HCT116 (cell line): ENCODE measurements around the gene DPP10.

ENCODE experiments used
- CBX3 ChIP-seq: IDR thresholded peaks from 2 replicates; pipeline ENCODE4 v1.6.1; 2012; ENCODE audit warnings: low read depth
- CEBPB ChIP-seq: IDR thresholded peaks from 2 replicates; pipeline ENCODE4 v1.6.1; 2012; ENCODE audit warnings: low read depth
- EGR1 ChIP-seq: IDR thresholded peaks from 2 replicates; pipeline ENCODE4 v1.6.1; 2012; ENCODE audit warnings: low read depth
- FOSL1 ChIP-seq: IDR thresholded peaks from 2 replicates; pipeline ENCODE4 v1.6.1; 2012; ENCODE audit warnings: low read depth
- POLR2A ChIP-seq: IDR thresholded peaks from 2 replicates; pipeline ENCODE4 v1.7.0; 2011; ENCODE audit warnings: borderline replicate concordance; ENCODE audit not compliant: insufficient read depth, insufficient read length; ENCODE audit errors: extremely low read depth
- POLR2AphosphoS5 ChIP-seq: IDR thresholded peaks from 2 replicates; pipeline ENCODE4 v1.6.1; 2011; ENCODE audit warnings: mild to moderate bottlenecking, low read depth, low read length, moderate library complexity
- RAD21 ChIP-seq: IDR thresholded peaks from 2 replicates; pipeline ENCODE4 v1.6.1; 2012; ENCODE audit warnings: low read depth, mild to moderate bottlenecking
- SIN3A ChIP-seq: IDR thresholded peaks from 2 replicates; pipeline ENCODE4 v1.6.1; 2012; ENCODE audit warnings: low read depth
- SP1 ChIP-seq: IDR thresholded peaks from 2 replicates; pipeline ENCODE4 v1.6.1; 2012; ENCODE audit warnings: low read depth
- YY1 ChIP-seq: IDR thresholded peaks from 2 replicates; pipeline ENCODE4 v1.6.1; 2011; ENCODE audit warnings: low read length, low read depth, moderate library complexity, mild to moderate bottlenecking; ENCODE audit not compliant: insufficient replicate concordance; ENCODE audit errors: extremely low read depth
- ZFX ChIP-seq: fragments of 450-650 bp; IDR thresholded peaks from 2 replicates; pipeline ENCODE4 v1.6.1; 2017
- TF ChIP-seq, protein P1 (sequence below), 3 experiments: fragments of 200-600 bp in 1 of 3; sonication (generic) in 1 of 3; IDR thresholded peaks in 2 of 3; conservative IDR thresholded peaks in 1 of 3; 2 replicates each; pipeline ENCODE4 v1.5.1; 2012 to 2017; ENCODE audit warnings: low read depth in 2 of 3, low read length in 2 of 3, antibody characterized with exemption in 1 of 3, borderline replicate concordance in 1 of 3, control low read depth in 1 of 3, mild to moderate bottlenecking in 1 of 3, mixed read lengths in 1 of 3, mixed run types in 1 of 3, moderate library complexity in 1 of 3; ENCODE audit not compliant: insufficient read depth in 1 of 3
- TF ChIP-seq, protein P2 (sequence below): IDR thresholded peaks from 2 replicates; pipeline ENCODE4 v1.6.1; 2012; ENCODE audit warnings: low read depth
- TF ChIP-seq, protein P3 (sequence below): IDR thresholded peaks from 2 replicates; pipeline ENCODE4 v1.6.1; 2011; ENCODE audit warnings: mild to moderate bottlenecking, low read length, moderate library complexity; ENCODE audit not compliant: insufficient replicate concordance; ENCODE audit errors: extremely low read depth

DNA sequence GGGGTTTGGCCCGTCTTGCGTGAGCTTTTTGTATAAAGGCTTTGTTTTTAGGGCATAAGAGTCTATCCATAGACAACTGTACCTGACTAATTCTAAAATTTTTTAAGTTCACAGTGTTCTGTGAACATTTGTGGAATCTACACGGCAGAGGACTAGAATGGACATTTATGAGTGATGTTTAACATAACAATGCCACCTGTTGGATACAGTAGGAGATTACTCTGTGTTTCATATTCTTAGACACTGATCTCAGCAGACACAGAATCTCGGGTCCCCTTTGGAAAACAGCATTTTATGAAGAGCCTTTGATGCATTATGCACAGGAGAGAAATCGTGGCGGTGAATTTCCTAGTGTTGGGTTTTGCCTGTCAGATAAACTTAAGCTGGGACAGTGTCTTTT, 752.2 kb downstream of the DPP10 start:
- TF ChIP-seq POLR2A (no peak), YY1 (no peak), SP1 (no peak), POLR2AphosphoS5 (no peak), CBX3 (no peak), SIN3A (no peak), ZFX (no peak), EGR1 (no peak), CEBPB (no peak), RAD21 (no peak), FOSL1 (no peak)
- TF ChIP-seq, protein P1, sequence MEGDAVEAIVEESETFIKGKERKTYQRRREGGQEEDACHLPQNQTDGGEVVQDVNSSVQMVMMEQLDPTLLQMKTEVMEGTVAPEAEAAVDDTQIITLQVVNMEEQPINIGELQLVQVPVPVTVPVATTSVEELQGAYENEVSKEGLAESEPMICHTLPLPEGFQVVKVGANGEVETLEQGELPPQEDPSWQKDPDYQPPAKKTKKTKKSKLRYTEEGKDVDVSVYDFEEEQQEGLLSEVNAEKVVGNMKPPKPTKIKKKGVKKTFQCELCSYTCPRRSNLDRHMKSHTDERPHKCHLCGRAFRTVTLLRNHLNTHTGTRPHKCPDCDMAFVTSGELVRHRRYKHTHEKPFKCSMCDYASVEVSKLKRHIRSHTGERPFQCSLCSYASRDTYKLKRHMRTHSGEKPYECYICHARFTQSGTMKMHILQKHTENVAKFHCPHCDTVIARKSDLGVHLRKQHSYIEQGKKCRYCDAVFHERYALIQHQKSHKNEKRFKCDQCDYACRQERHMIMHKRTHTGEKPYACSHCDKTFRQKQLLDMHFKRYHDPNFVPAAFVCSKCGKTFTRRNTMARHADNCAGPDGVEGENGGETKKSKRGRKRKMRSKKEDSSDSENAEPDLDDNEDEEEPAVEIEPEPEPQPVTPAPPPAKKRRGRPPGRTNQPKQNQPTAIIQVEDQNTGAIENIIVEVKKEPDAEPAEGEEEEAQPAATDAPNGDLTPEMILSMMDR (IDR thresholded peaks at IDR 0.05 in 2 of 3, conservative IDR thresholded peaks at IDR 0.05 in 1 of 3; ENCODE audit: borderline replicate concordance in 1 of 3, insufficient read depth in 1 of 3, low read depth in 2 of 3, low read length in 2 of 3), result no peak
- TF ChIP-seq, protein P2, sequence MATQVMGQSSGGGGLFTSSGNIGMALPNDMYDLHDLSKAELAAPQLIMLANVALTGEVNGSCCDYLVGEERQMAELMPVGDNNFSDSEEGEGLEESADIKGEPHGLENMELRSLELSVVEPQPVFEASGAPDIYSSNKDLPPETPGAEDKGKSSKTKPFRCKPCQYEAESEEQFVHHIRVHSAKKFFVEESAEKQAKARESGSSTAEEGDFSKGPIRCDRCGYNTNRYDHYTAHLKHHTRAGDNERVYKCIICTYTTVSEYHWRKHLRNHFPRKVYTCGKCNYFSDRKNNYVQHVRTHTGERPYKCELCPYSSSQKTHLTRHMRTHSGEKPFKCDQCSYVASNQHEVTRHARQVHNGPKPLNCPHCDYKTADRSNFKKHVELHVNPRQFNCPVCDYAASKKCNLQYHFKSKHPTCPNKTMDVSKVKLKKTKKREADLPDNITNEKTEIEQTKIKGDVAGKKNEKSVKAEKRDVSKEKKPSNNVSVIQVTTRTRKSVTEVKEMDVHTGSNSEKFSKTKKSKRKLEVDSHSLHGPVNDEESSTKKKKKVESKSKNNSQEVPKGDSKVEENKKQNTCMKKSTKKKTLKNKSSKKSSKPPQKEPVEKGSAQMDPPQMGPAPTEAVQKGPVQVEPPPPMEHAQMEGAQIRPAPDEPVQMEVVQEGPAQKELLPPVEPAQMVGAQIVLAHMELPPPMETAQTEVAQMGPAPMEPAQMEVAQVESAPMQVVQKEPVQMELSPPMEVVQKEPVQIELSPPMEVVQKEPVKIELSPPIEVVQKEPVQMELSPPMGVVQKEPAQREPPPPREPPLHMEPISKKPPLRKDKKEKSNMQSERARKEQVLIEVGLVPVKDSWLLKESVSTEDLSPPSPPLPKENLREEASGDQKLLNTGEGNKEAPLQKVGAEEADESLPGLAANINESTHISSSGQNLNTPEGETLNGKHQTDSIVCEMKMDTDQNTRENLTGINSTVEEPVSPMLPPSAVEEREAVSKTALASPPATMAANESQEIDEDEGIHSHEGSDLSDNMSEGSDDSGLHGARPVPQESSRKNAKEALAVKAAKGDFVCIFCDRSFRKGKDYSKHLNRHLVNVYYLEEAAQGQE, result no peak
- TF ChIP-seq, protein P3, sequence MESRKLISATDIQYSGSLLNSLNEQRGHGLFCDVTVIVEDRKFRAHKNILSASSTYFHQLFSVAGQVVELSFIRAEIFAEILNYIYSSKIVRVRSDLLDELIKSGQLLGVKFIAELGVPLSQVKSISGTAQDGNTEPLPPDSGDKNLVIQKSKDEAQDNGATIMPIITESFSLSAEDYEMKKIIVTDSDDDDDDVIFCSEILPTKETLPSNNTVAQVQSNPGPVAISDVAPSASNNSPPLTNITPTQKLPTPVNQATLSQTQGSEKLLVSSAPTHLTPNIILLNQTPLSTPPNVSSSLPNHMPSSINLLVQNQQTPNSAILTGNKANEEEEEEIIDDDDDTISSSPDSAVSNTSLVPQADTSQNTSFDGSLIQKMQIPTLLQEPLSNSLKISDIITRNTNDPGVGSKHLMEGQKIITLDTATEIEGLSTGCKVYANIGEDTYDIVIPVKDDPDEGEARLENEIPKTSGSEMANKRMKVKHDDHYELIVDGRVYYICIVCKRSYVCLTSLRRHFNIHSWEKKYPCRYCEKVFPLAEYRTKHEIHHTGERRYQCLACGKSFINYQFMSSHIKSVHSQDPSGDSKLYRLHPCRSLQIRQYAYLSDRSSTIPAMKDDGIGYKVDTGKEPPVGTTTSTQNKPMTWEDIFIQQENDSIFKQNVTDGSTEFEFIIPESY, result no peak
